ENCODE results near the gene FBXL22.

The FBXL22 gene

DNA sequence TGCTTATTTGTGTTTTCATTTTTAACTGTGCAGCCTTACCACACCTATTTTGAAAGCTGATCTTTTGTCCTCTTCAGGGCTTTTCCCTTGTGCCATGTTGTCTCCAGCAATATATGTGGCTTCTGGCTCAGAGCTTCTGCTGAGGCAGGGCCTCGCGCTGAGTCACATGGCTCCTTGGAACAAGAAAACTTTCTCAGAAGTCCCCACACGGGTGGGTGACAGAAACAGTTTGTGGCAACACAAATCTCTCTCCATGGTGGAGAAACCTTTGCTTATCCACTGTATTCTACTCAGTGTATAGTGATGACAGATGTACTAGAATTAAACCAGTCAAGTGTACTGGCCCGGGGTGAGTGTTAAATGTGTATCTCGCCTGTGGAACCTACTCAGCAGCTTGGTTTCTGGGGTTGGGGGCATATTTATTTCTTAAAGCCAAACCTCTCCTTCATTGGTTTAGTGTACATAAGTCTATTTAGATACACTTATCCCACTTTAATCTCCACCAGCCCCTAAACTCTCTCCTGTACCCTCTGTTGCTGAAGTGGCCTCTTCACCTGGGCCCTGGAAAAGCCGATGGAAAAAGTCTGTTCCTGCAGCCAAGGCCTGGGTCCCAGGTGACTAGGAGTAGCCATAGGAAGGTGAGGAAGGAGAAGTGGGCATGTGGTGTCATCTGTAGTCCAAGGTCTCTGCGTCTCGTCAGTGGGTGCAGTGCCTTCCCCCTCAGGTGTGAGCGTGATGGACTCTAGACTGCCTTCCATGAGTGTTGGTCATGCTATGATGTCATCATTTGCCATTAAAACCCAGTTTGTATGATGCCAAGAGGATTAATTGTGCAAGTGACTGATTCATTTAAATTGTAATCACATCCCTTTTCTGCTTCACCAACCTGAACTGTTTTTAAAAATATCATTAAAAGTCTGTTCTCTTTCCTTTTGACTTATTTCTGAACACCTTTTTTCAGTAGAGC, 3.2 kb upstream of the FBXL22 start:
- no peak for DNase-seq

DNA sequence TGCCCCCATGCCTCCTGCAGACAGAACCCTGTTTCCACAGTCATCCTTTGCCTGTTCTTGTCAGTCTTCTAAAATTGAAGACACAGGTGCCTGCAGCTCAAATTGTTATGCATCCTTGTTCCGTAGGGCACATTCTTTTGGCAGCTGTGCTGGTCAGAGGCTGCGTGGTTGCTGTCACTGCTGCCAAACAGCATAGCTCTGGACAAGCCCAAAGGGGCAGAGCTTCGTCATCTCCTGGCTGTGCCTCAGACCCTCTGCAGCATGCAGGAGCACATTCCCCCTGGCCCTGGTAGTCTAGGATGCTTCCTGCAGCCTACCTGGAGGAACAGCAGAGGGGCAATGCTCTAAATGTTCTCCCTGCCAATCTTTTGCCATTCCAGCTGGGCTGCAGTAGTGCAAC, 2.1 kb upstream of the FBXL22 start:
- no peak for DNase-seq

DNA sequence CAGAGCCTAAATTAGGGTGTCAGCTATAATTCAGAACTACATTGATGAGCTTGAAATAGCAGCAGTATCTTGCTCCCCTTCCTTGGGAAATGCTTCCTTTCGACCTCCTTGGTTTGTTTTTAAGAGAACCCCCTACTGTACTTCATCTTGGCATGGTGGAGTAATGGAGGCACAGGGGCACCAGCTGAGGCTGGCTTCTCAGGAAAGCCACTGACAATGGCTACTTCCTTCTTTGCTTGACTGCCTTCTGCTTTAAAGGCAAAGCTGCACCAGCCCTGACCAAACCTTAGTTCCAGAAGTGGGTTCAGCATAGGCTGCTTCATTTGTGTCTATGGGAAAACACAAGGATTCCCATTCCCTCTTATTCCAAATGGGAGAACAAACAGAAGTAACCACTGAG, 1.5 kb upstream of the FBXL22 start:
- no peak for DNase-seq

DNA sequence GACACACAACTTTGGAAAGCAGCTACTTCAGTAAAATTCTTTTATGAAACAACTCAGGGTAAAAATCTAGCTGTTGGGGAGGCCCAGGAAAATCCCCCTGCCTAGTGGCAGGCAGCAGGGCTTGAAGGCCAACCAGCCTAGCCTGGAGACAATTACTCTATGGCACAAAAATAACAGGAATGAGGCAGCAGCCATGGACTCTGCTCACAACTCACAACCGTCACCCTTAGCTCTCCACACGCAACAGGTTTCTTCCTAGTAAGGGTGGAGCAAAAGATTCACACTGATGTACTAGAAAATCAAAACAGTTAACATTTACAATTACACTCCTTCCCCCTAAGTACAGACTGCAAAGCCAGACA, 530 bp upstream of the FBXL22 start:
- DNase-seq = no peak

DNA sequence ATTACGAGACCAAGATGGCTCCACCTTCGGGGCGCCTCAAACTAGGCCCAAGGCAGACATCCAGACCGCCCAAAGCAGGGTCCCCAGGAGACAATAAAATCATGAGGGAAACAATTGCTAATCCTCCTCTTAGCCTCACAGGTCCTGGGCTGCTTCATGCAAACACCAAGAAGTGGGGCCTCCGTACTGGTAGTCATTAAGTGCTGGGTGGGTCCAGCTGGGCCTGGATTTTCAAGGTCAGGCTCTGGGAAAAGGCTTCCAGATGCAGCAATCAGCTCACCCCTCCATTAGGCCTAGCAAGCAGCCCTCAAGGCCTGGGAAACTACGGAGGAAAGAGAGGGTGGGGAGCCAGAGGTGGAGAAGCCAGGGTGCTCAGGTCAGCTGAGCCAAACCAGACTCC, 634 bp downstream of the FBXL22 start:
- no peak for DNase-seq

DNA sequence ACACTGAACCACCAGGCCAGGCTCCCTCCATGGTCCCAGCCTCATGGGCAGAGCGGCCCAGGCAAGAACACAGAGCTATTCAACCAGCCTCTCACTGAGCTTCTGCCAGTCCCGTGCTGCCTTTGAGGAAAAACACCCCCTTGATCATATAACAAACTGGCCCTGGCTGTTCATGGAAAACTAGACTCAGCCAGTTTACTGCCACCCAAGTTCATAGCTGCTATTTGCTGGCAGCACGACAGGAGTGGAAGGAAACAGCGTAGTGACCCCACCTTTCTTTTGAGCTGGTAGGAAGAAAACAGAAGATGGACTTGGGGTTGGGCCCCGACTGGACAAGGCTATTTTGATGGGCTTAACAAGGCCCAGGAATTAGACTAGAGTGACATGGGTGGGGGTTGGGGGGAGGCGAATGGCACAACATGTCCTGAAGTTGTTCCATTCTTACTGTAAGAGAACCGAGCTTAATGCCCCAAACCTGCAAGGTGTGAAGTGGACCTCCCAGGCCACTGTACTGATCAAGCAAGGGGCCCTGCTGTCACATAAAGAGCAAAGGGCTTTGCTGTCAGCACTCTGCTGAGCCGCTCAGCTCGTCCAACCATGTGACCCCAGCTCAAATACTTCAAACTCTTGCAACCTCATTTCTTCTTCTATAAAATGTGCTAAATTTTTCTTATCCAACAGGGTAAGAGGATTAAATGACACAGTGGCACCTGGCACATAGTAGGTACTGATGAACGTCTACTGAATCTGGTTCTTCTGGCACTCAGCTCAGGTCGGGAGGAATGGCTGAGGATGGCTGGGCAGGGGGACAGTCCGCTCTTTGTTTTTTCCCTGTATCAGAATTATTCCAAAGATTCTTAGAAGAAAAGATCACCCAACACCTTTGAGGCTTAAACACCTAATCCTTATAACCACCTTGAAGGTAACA, 1.6 kb downstream of the FBXL22 start:
- DNase-seq = no peak

DNA sequence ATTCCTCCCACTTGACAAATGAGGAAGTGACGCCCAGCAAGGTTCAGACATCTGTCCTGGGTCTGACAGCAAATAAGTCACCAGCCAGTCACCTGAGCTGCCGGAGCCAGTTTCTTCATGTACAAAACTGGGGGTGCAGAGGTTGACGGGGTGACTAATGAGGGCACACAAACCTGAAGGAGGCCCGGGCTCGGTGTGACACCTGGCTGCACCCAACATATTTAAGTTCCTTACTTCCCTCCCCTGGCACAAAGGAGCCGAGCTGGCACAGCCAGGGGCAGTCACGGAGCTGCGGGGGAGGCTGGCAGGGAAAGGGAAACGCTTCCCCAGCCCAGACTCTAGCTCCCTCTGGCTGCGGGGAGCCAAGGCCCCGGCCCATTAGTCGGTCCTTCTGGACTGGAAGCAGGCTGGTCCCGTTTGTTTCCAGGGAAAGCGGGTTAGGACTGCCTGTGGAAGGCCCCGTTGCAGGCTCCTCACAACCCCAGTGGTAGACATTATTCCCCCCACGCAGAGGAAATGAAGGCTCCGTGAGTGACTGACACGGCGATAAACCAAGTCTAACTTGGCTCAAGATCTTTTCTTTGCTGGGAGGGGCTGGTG, 2.3 kb downstream of the FBXL22 start:
- DNase-seq = peak; percentile 14

DNA sequence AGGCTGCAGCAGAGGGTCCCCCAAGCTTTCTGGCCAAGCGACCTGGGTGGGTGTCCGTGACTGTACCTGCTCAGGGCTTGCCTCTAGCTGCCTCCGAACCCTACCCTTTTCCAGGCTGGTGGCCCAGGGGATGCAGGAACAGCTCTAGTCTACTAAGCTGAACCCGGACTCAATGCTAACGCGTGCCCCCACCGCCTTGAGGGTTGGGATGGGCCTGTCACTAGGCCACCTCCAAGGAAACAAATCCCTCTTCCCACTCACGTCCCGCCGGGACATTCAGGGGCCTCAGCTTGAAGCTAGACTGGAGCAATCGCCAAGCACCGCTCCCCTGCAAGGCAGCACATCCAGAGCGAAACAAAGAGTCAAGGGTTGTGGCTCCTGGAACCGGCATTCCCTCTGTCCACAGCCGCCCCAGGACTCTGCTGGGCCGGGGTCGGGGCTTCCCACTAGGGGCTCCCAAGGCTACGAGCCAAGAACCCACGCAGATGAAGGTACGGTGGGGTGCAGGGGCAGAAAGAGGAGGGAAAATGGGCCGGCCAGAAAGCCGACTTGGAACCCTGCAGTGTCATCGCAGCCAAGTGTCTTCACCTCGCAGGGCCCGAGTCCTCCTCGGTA, 2.9 kb downstream of the FBXL22 start:
- DNase-seq = no peak

DNA sequence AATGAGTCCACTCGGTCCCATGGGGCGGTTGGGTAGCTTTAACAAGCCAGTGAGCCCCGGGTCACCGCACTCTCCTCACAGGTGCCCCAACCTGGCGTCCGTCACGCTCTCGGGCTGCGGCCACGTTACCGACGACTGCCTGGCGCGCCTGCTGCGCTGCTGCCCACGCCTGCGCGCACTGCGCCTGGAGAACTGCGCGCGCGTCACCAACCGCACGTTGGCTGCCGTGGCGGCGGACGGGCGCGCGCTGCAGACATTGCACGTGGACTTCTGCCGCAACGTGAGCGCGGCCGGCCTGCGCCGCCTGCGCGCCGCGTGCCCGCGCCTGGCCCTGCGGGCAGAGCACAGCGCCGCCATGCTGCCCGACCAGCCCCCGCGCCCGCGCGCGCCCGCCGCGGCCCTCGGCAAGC, 3.4 kb downstream of the FBXL22 start:
- DNase-seq = peak; percentile 72

DNA sequence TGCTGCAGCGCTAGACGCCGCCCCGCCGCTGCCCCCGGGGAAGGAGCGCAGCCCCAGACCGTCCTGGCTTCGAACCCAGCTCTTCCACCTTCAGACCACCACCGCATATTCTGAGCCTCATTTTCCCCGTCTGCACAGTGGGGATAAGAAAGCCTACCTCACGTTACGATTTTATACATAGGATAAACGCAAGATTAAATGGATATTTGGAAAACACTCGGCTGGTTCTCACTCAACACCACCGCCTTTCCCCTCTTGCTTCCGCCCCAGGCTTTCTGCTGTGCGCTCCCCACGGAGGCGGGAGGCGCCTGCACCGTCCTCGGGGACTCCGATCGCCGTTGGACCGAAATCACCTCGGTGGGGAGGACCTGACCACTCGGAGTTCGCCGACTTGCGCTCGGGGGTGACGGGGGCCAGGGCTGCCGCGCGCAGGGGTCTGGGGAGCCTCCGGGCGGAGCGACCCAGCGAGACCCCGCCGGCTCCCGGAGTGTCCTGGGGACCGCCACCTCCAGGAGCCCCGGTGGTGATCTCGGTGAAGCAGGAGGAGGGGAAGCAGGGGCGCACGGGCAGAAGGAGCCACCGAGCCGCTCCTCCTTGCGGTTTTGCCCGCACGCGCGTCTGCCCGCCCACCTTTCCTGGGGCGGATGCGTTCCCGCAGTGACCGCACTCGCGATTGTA, 4.0 kb downstream of the FBXL22 start:
- DNase-seq = peak; percentile 40

DNA sequence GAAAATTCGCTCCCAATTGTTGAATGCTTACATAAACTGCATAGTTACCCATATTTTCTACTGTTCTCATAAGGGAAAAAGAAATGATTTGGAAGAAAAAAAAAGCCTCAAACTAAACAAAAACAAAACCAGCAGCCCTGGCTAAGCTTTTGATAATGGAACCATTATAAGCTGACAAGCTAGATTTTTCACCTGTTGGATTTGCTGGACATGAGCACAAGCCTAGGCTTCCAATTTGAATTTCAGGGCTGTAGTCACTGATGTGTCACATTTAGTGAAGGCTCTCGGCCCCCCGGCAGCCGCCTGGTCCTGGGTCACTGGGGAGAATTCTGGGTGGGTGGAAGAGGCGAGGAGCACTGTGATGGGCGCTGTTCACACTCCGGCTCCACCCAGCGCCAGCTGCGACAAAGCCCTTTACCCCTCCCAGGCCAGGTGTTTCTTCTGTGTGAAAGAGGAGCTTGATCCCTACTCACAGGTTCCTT, 4.6 kb downstream of the FBXL22 start:
- no peak for DNase-seq

DNA sequence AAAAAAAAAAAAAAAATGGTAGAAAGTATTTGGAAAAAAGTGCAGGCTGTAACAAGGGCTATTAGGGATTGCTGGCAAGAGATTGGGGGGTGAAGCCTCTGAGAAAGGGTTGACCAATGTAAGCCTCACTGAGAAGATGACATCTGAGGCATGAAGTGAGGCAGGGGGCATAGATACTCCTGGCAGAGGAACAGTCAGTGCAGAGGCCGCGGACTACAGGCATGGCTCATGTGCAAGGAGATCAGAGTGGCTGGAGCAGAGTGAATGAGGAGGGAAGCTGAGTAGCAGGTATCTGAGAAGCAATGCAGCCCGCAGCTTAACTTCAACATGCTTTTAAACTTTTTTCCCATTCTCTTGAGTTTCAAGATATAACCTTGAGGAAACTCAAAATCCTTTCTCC, 5.4 kb downstream of the FBXL22 start:
- no peak for DNase-seq

DNA sequence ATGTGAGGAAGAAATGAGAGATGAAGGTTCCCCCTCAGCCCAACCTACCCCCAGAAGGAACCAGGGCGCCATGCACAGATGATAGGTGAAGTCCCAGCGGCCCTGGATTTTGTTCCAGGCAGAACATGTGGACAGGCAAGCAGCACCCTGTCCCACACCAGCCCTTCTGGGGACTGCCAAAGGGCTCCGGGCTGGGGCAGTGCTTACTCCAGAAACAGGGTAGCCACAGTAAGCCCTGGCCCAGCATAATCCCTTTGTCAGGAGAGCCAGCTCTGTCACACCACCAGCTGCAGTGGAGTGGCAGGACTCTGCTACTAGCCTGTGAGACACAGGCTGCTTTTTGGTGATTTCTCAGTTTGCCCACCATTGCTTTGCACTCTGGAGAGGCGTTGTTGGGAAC, 6.3 kb downstream of the FBXL22 start:
- no peak for DNase-seq

DNA sequence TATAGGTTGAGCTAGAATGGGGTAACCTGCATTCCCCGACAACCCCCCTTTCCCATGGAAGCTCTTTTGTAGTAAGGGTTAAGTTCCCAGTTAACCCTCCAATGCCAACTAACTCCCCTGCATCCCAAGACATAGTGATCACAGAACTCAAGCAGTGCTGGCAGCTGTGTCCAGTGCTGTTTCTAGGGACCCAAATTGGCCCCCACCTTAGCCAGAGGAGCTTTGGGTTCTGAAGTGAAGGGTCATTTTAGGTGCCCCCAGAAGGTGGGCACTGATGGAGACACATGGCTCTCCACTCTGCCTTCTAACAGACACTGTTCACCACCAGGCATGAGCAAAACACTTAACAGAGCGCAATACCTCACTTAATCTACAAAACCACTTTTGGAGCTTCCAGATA, 7.1 kb downstream of the FBXL22 start:
- no peak for DNase-seq

DNA sequence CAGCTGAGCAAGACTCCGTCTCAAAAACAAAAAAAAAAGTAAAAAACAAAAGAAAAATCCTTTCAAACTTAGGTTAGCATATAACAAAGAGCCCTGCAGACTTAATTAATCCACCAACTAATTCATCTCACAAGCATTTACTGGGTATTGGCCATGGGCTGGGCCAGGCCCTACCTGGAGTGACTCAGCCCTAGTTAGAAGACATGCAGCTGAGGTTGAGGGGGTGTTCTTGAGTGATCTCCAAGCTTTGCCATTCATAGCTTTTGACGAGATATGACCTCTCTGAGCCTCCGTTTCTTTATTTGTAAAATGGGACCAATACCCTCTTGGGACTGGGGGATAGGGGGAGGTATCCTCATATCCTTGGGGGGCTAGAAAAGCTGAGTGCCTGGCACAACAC, 7.8 kb downstream of the FBXL22 start:
- no peak for DNase-seq

DNA sequence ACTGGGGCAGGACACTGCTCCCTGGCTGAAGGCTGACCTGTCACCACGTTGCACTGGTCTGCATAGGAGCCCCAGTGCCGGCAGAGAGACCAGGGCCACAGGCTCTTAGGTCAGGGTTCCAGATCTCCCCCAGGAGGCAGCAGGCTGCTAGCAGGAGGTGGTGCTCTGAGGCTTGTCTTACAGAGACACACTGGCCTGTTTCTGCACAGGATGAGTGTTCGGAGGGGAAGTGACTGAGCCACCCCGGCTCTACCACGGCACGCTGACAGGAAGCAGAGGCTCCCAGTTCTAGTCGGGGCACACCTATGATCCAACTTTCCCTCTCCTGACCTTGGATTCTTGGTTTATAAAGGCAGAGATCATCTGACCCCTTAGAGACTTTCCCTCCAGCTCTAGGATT, 8.6 kb downstream of the FBXL22 start:
- DNase-seq = no peak

DNA sequence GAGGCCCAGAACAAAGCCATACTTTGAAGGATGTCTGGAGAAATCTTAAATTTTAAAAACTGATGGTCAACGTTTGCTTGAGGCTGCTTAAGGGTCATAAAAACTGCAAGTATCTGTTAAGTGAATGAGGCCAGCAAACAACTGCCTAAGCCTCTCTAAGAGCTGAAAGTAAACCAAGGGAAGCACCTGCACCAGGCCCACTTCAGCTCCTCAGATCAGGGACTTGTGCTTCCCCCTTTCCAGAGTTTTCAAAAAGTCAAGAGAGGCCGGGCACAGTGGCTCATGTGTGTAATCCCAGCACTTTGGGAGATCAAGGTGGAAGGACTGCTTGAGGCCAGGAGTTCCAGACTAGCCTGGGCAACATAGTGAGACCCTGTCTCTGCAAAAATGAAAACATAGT, 9.1 kb downstream of the FBXL22 start:
- no peak for DNase-seq

DNA sequence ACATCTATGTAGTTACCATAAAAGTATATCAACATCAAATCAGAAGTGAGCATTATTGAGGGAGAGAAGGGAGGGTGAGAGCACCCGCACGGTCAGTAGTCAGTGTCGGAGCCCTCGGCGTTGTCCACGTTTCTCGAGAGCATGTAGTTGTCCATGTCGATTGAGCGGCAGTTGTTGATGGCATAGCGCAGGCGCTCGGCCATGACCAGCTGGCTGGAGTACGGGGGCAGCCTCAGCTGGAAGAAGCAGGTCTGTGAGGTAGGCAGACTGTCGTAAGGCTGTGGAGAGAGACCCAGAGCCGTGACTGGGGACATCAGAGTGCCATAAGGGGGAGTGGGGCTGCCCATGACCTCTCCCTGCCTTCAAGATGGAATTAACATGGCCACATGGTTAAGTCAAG, 11.8 kb downstream of the FBXL22 start:
- DNase-seq = no peak

DNA sequence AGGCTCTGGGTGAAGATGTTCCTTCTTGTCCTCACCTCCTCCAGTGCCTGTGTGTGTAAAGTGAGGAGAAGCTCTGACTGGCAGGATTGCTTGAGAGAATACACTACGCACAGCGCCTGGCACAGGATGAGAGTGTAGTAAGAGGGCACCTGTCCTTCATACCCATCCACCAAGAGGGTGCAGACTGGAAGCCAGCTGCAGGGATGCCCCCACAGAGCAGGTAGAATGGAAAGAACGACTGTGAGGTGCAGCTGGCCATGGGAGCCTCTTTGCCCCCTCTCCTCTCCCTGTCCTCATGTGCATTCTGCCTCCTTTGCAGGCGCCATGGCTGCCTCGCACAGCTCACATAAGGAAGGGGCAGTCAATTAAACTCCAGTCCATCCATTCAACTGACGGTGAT, 12.3 kb downstream of the FBXL22 start:
- no peak for DNase-seq

DNA sequence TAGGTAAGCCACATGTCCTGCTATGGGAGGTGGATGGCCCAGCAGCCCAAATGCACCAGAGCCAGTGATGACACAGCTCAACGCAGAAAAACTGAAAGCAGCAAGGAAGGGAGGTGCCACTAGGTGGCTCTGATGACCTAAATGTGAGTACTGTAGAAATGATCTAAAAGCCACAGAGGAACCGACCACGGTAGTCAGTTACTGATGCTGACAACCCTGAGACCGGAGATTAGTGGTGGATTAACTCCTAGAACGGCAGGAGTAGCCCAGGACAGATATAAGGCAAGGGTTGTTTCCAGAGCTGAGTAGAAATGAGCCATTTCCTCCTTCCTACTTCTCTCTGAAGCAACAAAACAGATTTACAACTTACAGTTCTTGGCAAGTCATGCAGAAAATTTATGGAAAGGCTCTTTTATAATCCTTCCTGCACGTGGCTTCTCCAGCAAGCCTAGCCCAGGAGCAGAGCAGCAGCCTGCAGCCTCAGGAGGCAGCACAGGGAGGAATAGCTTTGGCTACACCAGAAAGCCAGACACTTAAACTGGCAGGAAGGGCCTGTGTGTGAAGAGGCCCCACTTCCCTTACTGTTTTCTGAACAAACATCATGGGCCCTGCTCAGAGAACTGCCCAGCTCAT, 13.1 kb downstream of the FBXL22 start:
- peak; percentile 42 for DNase-seq

DNA sequence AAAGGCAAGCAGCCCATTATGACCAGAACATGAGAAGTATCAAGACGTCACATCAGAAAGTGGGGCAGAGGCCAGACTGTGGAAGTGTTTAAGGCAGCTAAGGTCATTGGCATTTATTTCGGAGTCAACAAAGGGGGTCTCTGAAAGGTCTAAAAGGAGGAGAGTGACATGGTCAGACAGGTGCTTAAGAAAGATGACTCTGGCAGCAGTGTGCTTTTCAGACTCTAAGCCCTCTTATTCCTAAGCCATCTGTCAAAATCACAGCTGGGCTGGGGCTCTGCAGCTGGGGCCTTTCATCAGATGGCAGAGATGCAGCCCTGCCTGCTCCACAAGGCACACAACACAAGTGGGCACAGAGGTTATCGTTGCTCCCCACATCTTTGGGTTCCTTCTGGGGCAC, 14.0 kb downstream of the FBXL22 start:
- DNase-seq = no peak

DNA sequence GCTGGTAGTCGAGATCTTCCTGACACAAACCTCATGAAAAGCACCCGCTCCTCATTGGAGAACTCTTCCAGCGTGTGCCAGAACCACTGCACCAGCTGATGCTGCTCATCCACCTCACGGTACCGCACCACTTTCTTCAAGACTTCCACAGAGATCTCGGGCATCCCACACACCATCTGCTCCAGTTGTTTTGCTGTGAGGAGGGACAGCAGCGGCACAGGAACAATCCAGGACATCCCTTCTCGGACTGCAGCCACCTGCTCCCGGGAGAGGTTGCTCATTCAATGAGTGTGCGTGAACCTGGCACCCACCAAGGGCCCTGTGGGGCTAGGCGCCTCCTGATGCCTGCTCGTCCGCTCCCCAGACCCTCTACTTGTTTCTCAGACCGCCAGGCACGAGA, 15.1 kb downstream of the FBXL22 start:
- no peak for DNase-seq

Data from effector CD8-positive, alpha-beta T cell (primary cell).